Chondrocyte (in vitro differentiated cells): Measurements from ENCODE around the gene USP13. TPM values are rescaled to one million over a fixed set of nuclear protein-coding genes. Genes with fewer than 3 reads are reported as not detected.
A peak's percentile ranks its signal among the peaks of the same experiment; 100 is the strongest.

ENCODE experiments used
- DNase-seq: peaks from one replicate; pipeline ENCODE4 v3.0.0; 2021; ENCODE audit warnings: mixed read lengths, low spot score
- H3K27ac Mint-ChIP-seq: one replicate; pipeline ENCODE4 v1.8.0; 2021; ENCODE audit warnings: mild to moderate bottlenecking, moderate library complexity, mixed read lengths; ENCODE audit not compliant: unreplicated experiment
- H3K27me3 Mint-ChIP-seq: 2 replicates; pipeline ENCODE4 v1.8.0; 2021; ENCODE audit warnings: low read depth, mixed read lengths
- H3K36me3 Mint-ChIP-seq: 2 replicates; pipeline ENCODE4 v1.8.0; 2021; ENCODE audit warnings: low read depth, mixed read lengths
- H3K4me1 Mint-ChIP-seq: 2 replicates; pipeline ENCODE4 v1.8.0; 2021; ENCODE audit warnings: low read depth, mild to moderate bottlenecking, mixed read lengths
- H3K4me3 Mint-ChIP-seq: one replicate; pipeline ENCODE4 v1.8.0; 2021; ENCODE audit warnings: mild to moderate bottlenecking, moderate library complexity, mixed read lengths; ENCODE audit not compliant: unreplicated experiment
- H3K9me3 Mint-ChIP-seq: 2 replicates; pipeline ENCODE4 v1.8.0; 2021; ENCODE audit warnings: low read depth, mixed read lengths
- total RNA-seq: library from RNA; stranded (reverse); gene quantifications from 3 replicates; pipeline ENCODE4 v1.2.1, GENCODE V29; 2021
- TF ChIP-seq, protein P1 (sequence below): fragments of 200-600 bp; sonication (generic); IDR thresholded peaks from 2 replicates; pipeline ENCODE4 v1.5.0; 2021; ENCODE audit warnings: antibody characterized with exemption, mild to moderate bottlenecking, moderate library complexity

The USP13 gene
- total RNA-seq, 1 donor from 2014 or later: 12.7 TPM

- Mint-ChIP-seq H3K9me3 (no peaks in the 10 kb centered on the region), H3K27ac (no peak overlapping the region), H3K4me3 (no peak overlapping the region), H3K4me1 (peaks cover 28% of the 10 kb centered on the region), H3K36me3 (peaks cover 7% of the 10 kb centered on the region), H3K27me3 (no peaks in the 10 kb centered on the region)
- no peak for DNase-seq
- TF ChIP-seq, protein P1, sequence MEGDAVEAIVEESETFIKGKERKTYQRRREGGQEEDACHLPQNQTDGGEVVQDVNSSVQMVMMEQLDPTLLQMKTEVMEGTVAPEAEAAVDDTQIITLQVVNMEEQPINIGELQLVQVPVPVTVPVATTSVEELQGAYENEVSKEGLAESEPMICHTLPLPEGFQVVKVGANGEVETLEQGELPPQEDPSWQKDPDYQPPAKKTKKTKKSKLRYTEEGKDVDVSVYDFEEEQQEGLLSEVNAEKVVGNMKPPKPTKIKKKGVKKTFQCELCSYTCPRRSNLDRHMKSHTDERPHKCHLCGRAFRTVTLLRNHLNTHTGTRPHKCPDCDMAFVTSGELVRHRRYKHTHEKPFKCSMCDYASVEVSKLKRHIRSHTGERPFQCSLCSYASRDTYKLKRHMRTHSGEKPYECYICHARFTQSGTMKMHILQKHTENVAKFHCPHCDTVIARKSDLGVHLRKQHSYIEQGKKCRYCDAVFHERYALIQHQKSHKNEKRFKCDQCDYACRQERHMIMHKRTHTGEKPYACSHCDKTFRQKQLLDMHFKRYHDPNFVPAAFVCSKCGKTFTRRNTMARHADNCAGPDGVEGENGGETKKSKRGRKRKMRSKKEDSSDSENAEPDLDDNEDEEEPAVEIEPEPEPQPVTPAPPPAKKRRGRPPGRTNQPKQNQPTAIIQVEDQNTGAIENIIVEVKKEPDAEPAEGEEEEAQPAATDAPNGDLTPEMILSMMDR: no peak
Observed at GRCh38 chr3:179608931-179609720, 43.7 kb upstream of the USP13 start.

DNA sequence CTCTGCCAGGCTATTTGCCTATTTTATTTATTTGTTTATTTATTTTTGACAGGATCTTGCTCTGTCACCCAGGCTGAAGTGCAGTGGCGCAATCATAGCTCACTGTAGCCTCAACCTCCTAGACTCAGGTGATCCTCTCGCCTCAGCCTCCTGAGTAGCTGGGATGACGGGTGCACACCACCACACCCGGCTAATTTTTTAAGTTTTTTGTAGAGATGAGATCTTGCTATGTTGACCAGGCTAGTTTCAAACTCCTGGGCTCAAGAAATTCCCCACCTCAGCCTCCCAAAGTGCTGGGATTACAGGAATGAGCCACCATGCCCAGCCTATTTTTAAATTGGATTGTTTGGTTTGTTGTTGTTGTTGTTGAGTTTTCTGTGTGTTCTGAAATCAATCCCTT, 42.8 kb upstream of the USP13 start:
- DNase-seq: no peak
- peaks cover 7% of the 10 kb centered on the region for H3K36me3 Mint-ChIP-seq
- no peaks in the 10 kb centered on the region for H3K27me3 Mint-ChIP-seq
- no peak overlapping the region for H3K27ac Mint-ChIP-seq
- peaks cover 27% of the 10 kb centered on the region for H3K4me1 Mint-ChIP-seq
- TF ChIP-seq, protein P1: no peak
- H3K9me3 Mint-ChIP-seq: no peaks in the 10 kb centered on the region
- H3K4me3 Mint-ChIP-seq: no peak overlapping the region

DNA sequence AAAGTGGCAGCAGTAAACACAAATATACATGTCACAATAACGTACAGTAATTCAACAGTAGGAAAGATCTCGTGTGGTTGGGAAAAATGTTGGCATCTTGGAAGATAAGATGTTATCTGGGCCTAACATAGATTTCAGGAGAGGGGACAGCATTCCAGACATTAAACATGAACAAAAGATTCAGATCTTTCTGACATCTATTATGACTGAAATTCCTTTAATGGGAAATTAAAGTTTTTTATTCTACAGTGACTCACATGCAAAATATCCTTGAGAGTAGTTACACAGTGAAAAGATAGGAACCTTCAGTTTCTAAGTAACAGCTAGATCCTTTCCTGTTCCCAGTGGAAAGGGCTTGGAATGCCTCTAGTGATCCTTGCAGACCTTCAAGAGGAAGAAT, 39.0 kb upstream of the USP13 start:
- H3K36me3 Mint-ChIP-seq: peaks cover 7% of the 10 kb centered on the region
- peaks cover 15% of the 10 kb centered on the region for H3K4me1 Mint-ChIP-seq
- H3K27me3 Mint-ChIP-seq: no peaks in the 10 kb centered on the region
- DNase-seq: no peak
- H3K27ac Mint-ChIP-seq: peak overlapping the region; percentile 80
- no peaks in the 10 kb centered on the region for H3K9me3 Mint-ChIP-seq
- H3K4me3 Mint-ChIP-seq: no peak overlapping the region
- TF ChIP-seq, protein P1: no peak

DNA sequence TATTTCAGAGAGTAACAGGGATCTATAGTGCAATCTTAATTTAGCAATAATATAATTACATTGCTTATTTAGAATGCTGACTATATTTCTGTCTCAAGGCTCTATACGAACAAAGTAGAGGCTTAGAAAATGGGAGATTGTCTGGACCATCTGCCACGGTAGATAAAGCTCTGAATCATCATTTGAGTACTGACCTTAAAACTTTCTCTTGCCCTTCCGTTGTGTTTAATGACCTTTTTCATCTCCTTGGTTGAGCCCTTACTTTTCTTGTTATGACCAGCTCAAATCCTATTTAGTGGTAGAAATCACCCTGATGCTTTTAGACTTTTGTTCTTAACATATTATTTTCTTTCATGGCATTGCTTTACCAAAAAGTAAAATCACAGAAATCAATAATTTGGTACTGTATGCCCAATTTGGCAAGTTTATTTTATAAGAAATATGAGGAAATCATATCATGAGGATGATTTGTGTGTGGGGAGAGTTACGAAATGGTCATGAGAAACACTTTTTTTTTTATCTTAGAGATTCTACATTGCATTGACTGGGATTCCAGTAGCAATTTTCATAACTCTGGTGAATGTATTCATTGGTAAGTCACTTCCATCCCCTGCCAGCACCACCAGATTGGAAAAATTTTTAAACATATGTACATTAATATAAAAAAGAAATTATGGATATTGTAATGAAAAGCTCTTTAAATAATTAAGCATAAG, 37.2 kb upstream of the USP13 start:
- Mint-ChIP-seq H3K27me3 (no peaks in the 10 kb centered on the region), H3K4me1 (peaks cover 15% of the 10 kb centered on the region), H3K36me3 (peaks cover 15% of the 10 kb centered on the region), H3K9me3 (no peaks in the 10 kb centered on the region), H3K4me3 (no peak overlapping the region), H3K27ac (no peak overlapping the region)
- TF ChIP-seq, protein P1: no peak
- DNase-seq: no peak

- peaks cover 3% of the 10 kb centered on the region for H3K4me1 Mint-ChIP-seq
- H3K27me3 Mint-ChIP-seq: no peaks in the 10 kb centered on the region
- H3K4me3 Mint-ChIP-seq: no peak overlapping the region
- peaks cover 37% of the 10 kb centered on the region for H3K36me3 Mint-ChIP-seq
- no peaks in the 10 kb centered on the region for H3K9me3 Mint-ChIP-seq
- DNase-seq: no peak
- TF ChIP-seq, protein P1: no peak
- no peak overlapping the region for H3K27ac Mint-ChIP-seq
Observed at GRCh38 chr3:179622023-179622422, 30.8 kb upstream of the USP13 start.
